ENCODE results near the gene GGA3.

DNA sequence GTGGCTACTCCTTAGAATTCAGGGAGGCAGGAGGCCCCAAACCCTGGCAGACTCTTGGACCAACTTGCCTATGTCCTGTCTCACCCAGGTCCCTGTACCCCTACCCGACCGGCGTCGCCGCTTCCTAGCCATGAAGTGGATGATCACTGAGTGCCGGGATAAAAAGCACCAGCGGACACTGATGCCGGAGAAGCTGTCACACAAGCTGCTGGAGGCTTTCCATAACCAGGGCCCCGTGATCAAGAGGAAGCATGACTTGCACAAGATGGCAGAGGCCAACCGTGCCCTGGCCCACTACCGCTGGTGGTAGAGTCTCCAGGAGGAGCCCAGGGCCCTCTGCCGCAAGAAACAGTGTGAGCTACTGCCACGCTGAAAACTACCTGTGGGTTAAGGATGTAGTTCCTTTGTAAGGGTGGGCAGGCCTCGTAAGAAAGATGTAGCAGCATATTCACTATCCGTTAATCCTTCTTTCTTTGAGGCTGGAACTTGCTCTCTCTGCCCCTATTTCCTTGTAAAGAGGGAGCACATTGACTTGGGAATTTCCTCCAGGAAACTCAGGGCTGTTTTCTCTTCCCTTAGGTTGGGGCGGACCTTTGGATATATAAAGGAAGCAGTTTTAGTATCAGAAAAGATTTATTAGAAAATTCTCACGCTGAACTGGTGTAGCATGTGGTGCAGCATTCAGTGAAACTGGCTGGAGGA is 4.4 kb upstream of the GGA3 start:
- TF ChIP-seq POLR2A (IDR thresholded peaks at IDR 0.05; ENCODE audit: low read depth, low read length) (no peak), POU2F2 (IDR thresholded peaks at IDR 0.05; ENCODE audit: low read depth, low read length) (no peak), POLR2AphosphoS5 (IDR thresholded peaks at IDR 0.05; ENCODE audit: low read depth, low read length) (no peak), TAF1 (IDR thresholded peaks at IDR 0.05; ENCODE audit: low read depth, low read length) (no peak), PAX5 (IDR thresholded peaks at IDR 0.05; ENCODE audit: insufficient read depth, low read length, severe bottlenecking) (no peak), SPI1 (IDR thresholded peaks at IDR 0.05; ENCODE audit: low read depth, low read length) (no peak)

Data from GM12891 (cell line).